ENCODE measurements around the gene SPOP.

DNA sequence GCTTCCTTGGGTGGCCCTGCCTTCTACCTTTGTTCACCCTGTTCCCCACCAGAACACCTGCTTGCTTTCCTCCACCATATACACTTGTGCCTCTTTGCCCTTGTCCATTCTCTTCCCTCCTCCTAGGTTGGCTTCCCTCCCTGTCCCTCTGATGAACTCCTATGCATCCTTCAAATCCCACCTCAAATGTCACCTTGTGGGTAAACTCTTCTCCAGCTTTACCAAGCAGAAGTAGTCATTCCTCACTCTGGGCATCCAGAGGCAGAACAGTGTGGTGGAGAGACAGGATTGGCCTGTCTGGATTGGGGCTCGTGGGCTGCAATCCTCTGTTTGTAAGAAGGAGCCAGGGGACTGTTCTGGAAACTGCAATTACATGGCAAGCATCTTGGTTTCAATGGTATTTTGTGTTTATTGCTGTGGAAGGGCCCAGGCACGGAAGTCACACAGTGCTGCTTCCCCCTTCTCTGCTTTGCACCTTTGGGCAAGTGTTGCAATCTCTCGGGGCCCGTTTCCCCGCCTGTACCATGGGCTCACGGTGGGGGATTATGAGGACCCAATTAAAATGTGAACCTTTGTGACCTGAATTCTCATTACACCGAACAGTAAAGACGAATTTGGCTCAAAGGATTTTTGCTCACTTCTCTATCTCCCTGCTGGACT is 124.1 kb downstream of the SPOP start:
- TF ChIP-seq, protein P1, sequence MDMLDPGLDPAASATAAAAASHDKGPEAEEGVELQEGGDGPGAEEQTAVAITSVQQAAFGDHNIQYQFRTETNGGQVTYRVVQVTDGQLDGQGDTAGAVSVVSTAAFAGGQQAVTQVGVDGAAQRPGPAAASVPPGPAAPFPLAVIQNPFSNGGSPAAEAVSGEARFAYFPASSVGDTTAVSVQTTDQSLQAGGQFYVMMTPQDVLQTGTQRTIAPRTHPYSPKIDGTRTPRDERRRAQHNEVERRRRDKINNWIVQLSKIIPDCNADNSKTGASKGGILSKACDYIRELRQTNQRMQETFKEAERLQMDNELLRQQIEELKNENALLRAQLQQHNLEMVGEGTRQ (CRISPR knock-in tag; IDR thresholded peaks at IDR 0.05): no peak
- TF ChIP-seq IRF2 (CRISPR knock-in tag; IDR thresholded peaks at IDR 0.05) (no peak), HIVEP1 (CRISPR knock-in tag; IDR thresholded peaks at IDR 0.05) (no peak)
